Activated CD8-positive, alpha-beta T cell treated with anti-CD3 and anti-CD28 coated beads for 36 hours (primary cell): ENCODE data around the gene TMEM247. TPM values are rescaled to one million over a fixed set of nuclear protein-coding genes. Genes with fewer than 3 reads are reported as not detected.

Experiments
- ATAC-seq: fragments of 200-7000 bp; cut with Tn5 transposase; one replicate; pipeline ENCODE4 v1.10.0; 2021; ENCODE audit warnings: mild to moderate bottlenecking, moderate library complexity
- CTCF ChIA-PET: fragments of 350-600 bp; sonication (Branson Sonifier 250); formaldehyde crosslinking; loops from one replicate; lab custom pipeline; 2021; ENCODE audit warnings: antibody characterized with exemption; lab: Charles Lee
- POLR2A ChIA-PET: fragments of 350-600 bp; sonication (Branson Sonifier 250); formaldehyde crosslinking; loops from one replicate; lab custom pipeline; 2021; ENCODE audit warnings: antibody characterized with exemption; lab: Charles Lee
- DNase-seq: peaks from one replicate; pipeline ENCODE4 v3.0.0-alpha.2; 2020
- H3K27ac Mint-ChIP-seq: one replicate; pipeline ENCODE4 v1.8.0; 2021; ENCODE audit warnings: mild to moderate bottlenecking, mixed read lengths
- H3K27me3 Mint-ChIP-seq: one replicate; pipeline ENCODE4 v1.8.0; 2021; ENCODE audit warnings: mixed read lengths
- H3K36me3 Mint-ChIP-seq: one replicate; pipeline ENCODE4 v1.8.0; 2021; ENCODE audit warnings: low read depth, mixed read lengths
- H3K4me1 Mint-ChIP-seq: one replicate; pipeline ENCODE4 v1.8.0; 2021; ENCODE audit warnings: low read depth, mixed read lengths
- H3K4me3 Mint-ChIP-seq: one replicate; pipeline ENCODE4 v1.8.0; 2021; ENCODE audit warnings: mild to moderate bottlenecking, moderate library complexity, mixed read lengths
- H3K9me3 Mint-ChIP-seq: one replicate; pipeline ENCODE4 v1.8.0; 2021; ENCODE audit warnings: mixed read lengths
- intact Hi-C: fragments of 100-400 bp; cut with micrococcal nuclease; formaldehyde crosslinking; loops from one replicate; pipeline ENCODE4 v1.10.0; 2022
- total RNA-seq, 2 experiments: library from RNA; stranded (reverse); gene quantifications; one replicate each; pipeline ENCODE4 v1.2.3, GENCODE V29; 2021
- TF ChIP-seq, protein P1 (sequence below): fragments of 200-600 bp; IDR thresholded peaks from one replicate; pipeline ENCODE4 v1.8.0; 2022; ENCODE audit warnings: antibody characterized with exemption, mild to moderate bottlenecking

Gene TMEM247
- total RNA-seq, 2 experiments from 2014 or later: not detected

GRCh38 chr2:46462936-46463335, 16.4 kb upstream of the TMEM247 start:
- no peak for ATAC-seq
- ChIA-PET POLR2A (no interaction called here), CTCF (interaction anchor here (0.9 to 2.8 kb wide), 11 partner anchors 20 to 470 kb away, joined by 3 to 11 read pairs (median 4); no protein-coding TSS in a partner anchor)
- DNase-seq: no peak
- Mint-ChIP-seq H3K27me3 (no peaks in the 10 kb centered on the region), H3K4me3 (no peak overlapping the region), H3K36me3 (no peaks in the 10 kb centered on the region), H3K9me3 (no peaks in the 10 kb centered on the region), H3K4me1 (peaks cover 8% of the 10 kb centered on the region), H3K27ac (no peak overlapping the region)
- TF ChIP-seq, protein P1, sequence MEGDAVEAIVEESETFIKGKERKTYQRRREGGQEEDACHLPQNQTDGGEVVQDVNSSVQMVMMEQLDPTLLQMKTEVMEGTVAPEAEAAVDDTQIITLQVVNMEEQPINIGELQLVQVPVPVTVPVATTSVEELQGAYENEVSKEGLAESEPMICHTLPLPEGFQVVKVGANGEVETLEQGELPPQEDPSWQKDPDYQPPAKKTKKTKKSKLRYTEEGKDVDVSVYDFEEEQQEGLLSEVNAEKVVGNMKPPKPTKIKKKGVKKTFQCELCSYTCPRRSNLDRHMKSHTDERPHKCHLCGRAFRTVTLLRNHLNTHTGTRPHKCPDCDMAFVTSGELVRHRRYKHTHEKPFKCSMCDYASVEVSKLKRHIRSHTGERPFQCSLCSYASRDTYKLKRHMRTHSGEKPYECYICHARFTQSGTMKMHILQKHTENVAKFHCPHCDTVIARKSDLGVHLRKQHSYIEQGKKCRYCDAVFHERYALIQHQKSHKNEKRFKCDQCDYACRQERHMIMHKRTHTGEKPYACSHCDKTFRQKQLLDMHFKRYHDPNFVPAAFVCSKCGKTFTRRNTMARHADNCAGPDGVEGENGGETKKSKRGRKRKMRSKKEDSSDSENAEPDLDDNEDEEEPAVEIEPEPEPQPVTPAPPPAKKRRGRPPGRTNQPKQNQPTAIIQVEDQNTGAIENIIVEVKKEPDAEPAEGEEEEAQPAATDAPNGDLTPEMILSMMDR: no peak
- intact Hi-C loops: loop anchor here (2.0 kb wide), 1 partner anchor 190 kb away; no protein-coding TSS in a partner anchor

- CTCF ChIA-PET: interaction anchor here (1.0 to 1.6 kb wide), 3 partner anchors 8 to 476 kb away, joined by 3 to 4 read pairs (median 3); no protein-coding TSS in a partner anchor
- ATAC-seq: no peak
- POLR2A ChIA-PET: no interaction called here
These were observed 10.2 kb upstream of the TMEM247 start for GRCh38 chr2:46469116-46469515.

GRCh38 chr2:46469700-46470099, 9.7 kb upstream of the TMEM247 start:
- TF ChIP-seq, protein P1: no peak
- Mint-ChIP-seq H3K27ac (no peak overlapping the region), H3K27me3 (no peaks in the 10 kb centered on the region), H3K36me3 (peaks cover 1% of the 10 kb centered on the region), H3K4me1 (peaks cover 3% of the 10 kb centered on the region), H3K9me3 (no peaks in the 10 kb centered on the region), H3K4me3 (no peak overlapping the region)
- intact Hi-C loops: no loop called here
- ATAC-seq (no peak), DNase-seq (no peak)
- ChIA-PET POLR2A (no interaction called here), CTCF (interaction anchor here (1.0 to 1.6 kb wide), 3 partner anchors 9 to 477 kb away, joined by 3 to 4 read pairs (median 3); no protein-coding TSS in a partner anchor)

More at GRCh38 chr2:46469116-46469515, 10.2 kb upstream of the TMEM247 start:
- H3K4me3 Mint-ChIP-seq: no peak overlapping the region
- no peaks in the 10 kb centered on the region for H3K36me3 Mint-ChIP-seq
- TF ChIP-seq, protein P1: no peak
- intact Hi-C loops: no loop called here
- peaks cover 3% of the 10 kb centered on the region for H3K4me1 Mint-ChIP-seq
- no peaks in the 10 kb centered on the region for H3K9me3 Mint-ChIP-seq
- no peak for DNase-seq
- no peak overlapping the region for H3K27ac Mint-ChIP-seq
- H3K27me3 Mint-ChIP-seq: no peaks in the 10 kb centered on the region

- POLR2A ChIA-PET: no interaction called here
- no peak for ATAC-seq
- no peaks in the 10 kb centered on the region for H3K9me3 Mint-ChIP-seq
- no peak overlapping the region for H3K27ac Mint-ChIP-seq
- peaks cover 2% of the 10 kb centered on the region for H3K36me3 Mint-ChIP-seq
- intact Hi-C loops: no loop called here
- H3K4me3 Mint-ChIP-seq: no peak overlapping the region
- peaks cover 3% of the 10 kb centered on the region for H3K4me1 Mint-ChIP-seq
- no peaks in the 10 kb centered on the region for H3K27me3 Mint-ChIP-seq
- TF ChIP-seq, protein P1: no peak
- no peak for DNase-seq
- CTCF ChIA-PET: interaction anchor here (1.0 to 1.6 kb wide), 3 partner anchors 9 to 477 kb away, joined by 3 to 4 read pairs (median 3); no protein-coding TSS in a partner anchor
These were observed 9.2 kb upstream of the TMEM247 start for GRCh38 chr2:46470114-46470628.

GRCh38 chr2:46471019-46471583, 8.3 kb upstream of the TMEM247 start:
- no peaks in the 10 kb centered on the region for H3K27me3 Mint-ChIP-seq
- POLR2A ChIA-PET: no interaction called here

More at GRCh38 chr2:46471019-46471583, 8.3 kb upstream of the TMEM247 start:
- ATAC-seq (no peak), DNase-seq (no peak)
- Mint-ChIP-seq H3K9me3 (no peaks in the 10 kb centered on the region), H3K4me3 (no peak overlapping the region), H3K27ac (no peak overlapping the region), H3K4me1 (peaks cover 3% of the 10 kb centered on the region), H3K36me3 (peaks cover 2% of the 10 kb centered on the region)
- CTCF ChIA-PET: no interaction called here
- TF ChIP-seq, protein P1: no peak
- intact Hi-C loops: no loop called here
